Measurements from ENCODE around the gene POU6F1.
"Not testable (repeated sequence)": the region's sequence is repeated elsewhere in the genome, so short reads cannot be mapped to it uniquely, and the experiment has no call there.

The POU6F1 gene, protein sequence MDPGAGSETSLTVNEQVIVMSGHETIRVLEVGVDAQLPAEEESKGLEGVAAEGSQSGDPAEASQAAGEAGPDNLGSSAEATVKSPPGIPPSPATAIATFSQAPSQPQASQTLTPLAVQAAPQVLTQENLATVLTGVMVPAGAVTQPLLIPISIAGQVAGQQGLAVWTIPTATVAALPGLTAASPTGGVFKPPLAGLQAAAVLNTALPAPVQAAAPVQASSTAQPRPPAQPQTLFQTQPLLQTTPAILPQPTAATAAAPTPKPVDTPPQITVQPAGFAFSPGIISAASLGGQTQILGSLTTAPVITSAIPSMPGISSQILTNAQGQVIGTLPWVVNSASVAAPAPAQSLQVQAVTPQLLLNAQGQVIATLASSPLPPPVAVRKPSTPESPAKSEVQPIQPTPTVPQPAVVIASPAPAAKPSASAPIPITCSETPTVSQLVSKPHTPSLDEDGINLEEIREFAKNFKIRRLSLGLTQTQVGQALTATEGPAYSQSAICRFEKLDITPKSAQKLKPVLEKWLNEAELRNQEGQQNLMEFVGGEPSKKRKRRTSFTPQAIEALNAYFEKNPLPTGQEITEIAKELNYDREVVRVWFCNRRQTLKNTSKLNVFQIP

DNA sequence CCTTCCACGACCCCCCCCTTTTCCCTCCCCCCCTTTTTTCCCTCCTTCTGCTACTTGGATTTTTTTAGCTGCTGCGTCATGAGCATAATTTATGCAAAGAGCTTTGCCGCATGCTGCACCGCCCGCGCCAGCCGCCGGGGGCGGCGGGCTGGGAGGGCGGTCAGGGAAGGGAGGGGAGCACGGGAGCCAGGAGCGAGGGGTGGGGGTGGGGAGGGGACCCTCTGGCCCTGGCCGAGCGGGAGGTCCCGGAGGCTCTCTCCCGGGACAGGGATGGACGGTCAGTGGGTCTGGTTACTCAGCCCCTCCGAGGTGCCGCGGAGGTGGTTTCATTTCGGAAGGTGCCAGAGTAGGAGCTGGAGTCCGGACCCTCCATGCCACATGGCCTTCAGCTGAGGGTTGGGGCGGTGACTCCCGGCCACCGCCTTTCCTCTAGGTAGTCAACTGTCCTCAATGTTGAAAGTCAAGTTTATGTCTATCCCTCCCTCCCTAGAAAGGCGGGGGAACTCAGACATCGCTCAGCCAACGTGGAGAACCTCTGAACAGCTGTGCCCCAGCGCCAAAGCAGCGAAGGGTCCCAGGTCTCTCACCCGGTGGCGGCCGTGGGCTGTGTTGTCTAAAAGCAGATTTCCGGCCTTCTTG lies at the start of gene POU6F1:
POU6F1 (minus strand) TSS at position 95 of the 639 bp plus-strand sequence. CDS start 11,226 bp downstream, outside the sequence.
- DNase-seq (ENCODE audit: extremely low spot score, insufficient read length, low read depth) (peak; percentile 77), FAIRE-seq (peak; percentile 38)

GRCh38 chr12:51265024-51265423 lies 47.2 kb upstream of the POU6F1 start:
- FAIRE-seq: peak; percentile 21

DNA sequence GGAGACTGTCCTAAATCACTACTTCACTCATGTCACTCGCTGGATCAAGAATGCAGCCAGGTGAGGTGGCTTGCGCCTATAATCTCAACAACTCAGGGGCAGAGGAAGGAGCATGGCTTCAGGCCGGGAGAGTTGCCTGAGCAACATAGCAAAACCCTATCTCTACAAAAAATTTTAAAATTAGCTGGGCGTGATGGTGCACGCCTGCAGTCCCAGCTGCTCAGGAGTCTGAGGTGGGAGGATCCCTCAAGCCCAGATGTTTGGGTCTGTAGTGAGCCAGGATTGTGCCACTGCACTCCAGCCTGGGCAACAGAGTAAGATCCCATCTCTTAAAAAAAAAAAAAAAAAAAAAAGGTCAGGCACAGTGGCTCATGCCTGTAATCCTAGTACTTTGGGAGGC lies 46.4 kb upstream of the POU6F1 start:
- FAIRE-seq: no peak

More at GRCh38 chr12:51265024-51265423, 47.2 kb upstream of the POU6F1 start:
- no peak for DNase-seq (ENCODE audit: extremely low spot score, insufficient read length, low read depth)

DNA sequence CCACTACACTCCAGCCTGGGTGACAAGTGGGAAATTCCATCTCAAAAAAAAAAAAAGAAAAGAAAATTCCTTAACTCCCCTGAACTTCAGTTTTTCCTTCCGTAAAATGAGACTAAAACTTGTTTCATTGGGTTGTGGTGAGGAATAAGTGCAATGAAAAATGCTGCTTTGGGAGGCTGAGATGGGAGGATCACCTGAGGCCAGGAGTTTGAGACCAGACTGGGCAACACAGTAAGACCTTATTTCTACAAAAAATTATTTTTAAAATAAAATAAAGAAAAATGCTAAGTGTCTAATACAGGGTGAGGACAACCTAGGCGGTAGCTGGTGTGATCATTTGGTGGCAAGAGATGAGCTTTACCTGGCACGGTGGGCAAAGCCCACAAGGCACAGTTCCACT lies 45.5 kb upstream of the POU6F1 start:
- no peak for FAIRE-seq
- no peak for DNase-seq (ENCODE audit: extremely low spot score, insufficient read length, low read depth)

More for the DNA sequence above, 46.4 kb upstream of the POU6F1 start:
- no peak for DNase-seq (ENCODE audit: extremely low spot score, insufficient read length, low read depth)

GRCh38 chr12:51262758-51263177 lies 44.9 kb upstream of the POU6F1 start:
- DNase-seq (ENCODE audit: extremely low spot score, insufficient read length, low read depth) (no peak), FAIRE-seq (no peak)

- not testable (repeated sequence) for FAIRE-seq; DNase-seq (ENCODE audit: extremely low spot score, insufficient read length, low read depth)
These were observed 41.7 kb upstream of the POU6F1 start for GRCh38 chr12:51259600-51259999.

DNA sequence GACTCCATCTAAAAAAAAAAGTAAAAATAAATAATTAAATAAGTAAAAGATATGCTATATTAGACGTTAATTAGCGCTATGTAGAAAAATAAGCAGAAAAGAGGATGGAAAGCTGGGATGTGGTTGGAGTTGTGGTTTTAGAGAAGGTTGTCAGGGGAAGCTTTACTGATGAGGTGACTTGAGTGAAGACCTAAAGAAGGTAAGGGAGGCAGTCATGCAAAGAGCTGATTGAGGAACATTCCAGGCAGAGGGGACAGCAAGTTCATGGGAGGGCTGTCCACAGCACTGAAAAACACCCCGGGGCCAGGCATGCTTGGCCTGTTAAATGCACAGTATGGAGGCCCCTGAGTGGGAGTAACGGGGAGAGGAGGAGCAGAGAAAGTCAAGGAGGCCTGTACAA lies 36.7 kb upstream of the POU6F1 start:
- FAIRE-seq: no peak
- DNase-seq (ENCODE audit: extremely low spot score, insufficient read length, low read depth): no peak

DNA sequence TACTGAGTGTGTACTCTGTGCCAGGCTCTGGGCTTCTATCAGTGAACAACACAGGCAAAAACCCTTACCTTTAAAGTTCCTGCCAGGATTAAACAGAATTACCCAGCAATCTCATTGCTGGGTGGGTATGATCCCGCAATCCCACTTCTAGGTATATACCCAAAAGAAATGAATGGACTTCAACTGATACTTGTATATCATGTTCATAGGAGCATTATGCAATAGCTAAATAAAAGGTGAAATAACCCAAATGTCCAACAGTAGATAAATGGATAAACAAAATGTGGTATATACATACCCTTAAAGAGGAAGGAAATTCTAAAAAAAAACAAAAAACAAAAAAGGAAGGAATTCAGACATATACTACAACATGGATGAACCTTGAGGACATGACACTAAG lies 35.4 kb upstream of the POU6F1 start:
- FAIRE-seq (no peak), DNase-seq (ENCODE audit: extremely low spot score, insufficient read length, low read depth) (no peak)

GRCh38 chr12:51247523-51248206 lies 29.8 kb upstream of the POU6F1 start:
- DNase-seq (ENCODE audit: extremely low spot score, insufficient read length, low read depth) (no peak), FAIRE-seq (no peak)

DNA sequence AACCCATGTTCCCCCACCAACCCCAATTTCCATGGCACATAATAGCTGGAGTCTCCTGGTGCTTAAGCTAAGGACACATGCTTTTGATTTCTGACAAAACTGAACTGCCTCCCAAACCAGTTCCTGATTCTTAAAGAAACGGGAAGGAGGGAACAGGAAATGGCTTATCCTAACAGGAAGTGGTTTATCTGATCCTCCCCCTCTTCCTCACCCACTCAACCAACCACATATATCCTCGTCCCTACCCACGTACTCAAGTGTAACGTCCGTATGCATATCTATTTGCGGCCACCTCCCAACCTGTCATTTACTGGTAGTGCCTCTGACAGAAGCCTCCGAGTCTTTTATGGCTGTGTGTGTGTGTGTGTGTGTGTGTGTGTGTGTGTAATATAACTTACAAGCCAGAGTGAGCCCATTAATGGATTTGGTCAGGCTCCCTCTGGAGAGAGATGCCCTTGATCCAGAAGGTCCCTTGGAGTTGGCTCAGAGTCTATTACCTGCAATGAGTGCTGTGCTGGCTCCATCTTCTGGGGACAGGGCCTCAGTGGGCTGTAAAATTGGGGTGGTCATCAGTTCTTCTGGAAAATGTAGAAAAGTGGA lies 28.5 kb upstream of the POU6F1 start:
- peak; percentile 18 for FAIRE-seq
- no peak for DNase-seq (ENCODE audit: extremely low spot score, insufficient read length, low read depth)

- FAIRE-seq: no peak
- DNase-seq (ENCODE audit: extremely low spot score, insufficient read length, low read depth): no peak
These were observed 27.8 kb upstream of the POU6F1 start for GRCh38 chr12:51245476-51246253.

- DNase-seq (ENCODE audit: extremely low spot score, insufficient read length, low read depth): no peak
- FAIRE-seq: no peak
These were observed 26.4 kb upstream of the POU6F1 start for GRCh38 chr12:51244269-51244668.

GRCh38 chr12:51242876-51243275 lies 25.0 kb upstream of the POU6F1 start:
- DNase-seq (ENCODE audit: extremely low spot score, insufficient read length, low read depth) (no peak), FAIRE-seq (no peak)

DNA sequence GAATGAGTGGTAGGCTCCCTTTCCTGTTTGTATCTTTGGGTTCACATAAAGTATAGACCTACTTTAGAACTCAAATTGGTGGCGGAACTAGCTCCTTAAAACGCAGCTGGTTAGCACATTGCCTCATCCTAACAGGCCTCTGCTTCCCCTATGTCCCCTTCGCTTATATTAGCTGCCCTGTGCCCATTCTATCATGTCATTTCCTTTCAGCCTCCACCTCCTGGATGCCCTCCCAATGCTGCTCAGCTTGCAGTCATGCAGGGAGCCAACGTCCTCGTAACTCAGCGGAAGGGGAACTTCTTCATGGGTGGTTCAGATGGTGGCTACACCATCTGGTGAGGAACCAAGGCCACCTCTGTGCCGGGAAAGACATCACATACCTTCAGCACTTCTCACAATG lies 24.3 kb upstream of the POU6F1 start:
- FAIRE-seq: no peak
- DNase-seq (ENCODE audit: extremely low spot score, insufficient read length, low read depth): no peak

GRCh38 chr12:51240971-51241370 lies 23.1 kb upstream of the POU6F1 start:
- FAIRE-seq (no peak), DNase-seq (ENCODE audit: extremely low spot score, insufficient read length, low read depth) (no peak)

- peak; percentile 90 for FAIRE-seq
- peak; percentile 94 for DNase-seq (ENCODE audit: extremely low spot score, insufficient read length, low read depth)
These were observed 20.9 kb upstream of the POU6F1 start, which contains the start of gene DAZAP2 for GRCh38 chr12:51238510-51239334. TSS of gene DAZAP2 (plus strand) at chr12:51238826. CDS start at chr12:51238908, 82 bp downstream.

DNA sequence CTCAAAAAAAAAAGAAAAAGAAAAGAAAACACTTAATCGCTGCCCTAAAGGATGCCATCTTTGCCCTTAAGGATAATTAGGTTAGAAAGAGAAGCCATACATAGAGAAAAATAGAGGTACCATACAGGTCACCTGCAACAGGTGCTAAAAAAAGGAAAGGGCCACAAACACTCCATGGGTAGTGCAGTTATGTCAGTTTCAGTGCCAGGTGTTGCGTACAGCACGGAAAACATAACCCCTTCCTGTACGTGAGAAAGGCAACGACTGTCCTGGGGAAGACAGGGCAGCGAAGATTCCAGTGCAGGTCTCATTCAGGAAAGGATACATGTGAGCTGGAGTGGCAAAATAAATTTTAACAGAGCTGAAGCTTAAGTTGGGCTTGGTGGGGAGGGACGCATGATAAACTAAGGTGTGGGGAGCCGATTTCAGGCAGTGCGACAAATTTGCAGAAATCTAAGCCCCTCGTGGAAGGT lies 20.2 kb upstream of the POU6F1 start:
- FAIRE-seq: no peak
- DNase-seq (ENCODE audit: extremely low spot score, insufficient read length, low read depth): no peak

DNA sequence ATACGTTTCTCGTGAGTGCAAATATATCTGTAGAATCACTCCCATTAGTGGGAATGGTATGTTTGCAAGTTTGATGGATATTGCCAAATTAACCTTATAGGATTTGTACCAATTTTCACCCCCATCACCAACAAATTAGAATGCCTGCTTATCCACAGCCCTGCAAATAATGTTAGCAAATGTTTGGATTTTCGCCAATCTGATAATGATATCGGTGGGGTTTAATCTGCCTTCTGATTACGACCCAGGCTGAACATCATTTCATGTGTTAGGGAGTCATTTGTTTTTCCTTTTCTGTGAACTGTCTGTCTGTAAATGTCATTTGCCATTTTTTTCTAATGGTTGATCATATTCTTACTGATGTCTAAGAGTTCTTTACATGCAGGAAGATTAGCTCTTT lies 16.7 kb upstream of the POU6F1 start:
- FAIRE-seq: no peak

More for the DNA sequence above, 16.7 kb upstream of the POU6F1 start:
- DNase-seq (ENCODE audit: extremely low spot score, insufficient read length, low read depth): no peak

Measured in GM18507 (cell line).